Measurements from ENCODE around the gene ELF2.

- TF ChIP-seq MYC (IDR thresholded peaks at IDR 0.05; ENCODE audit: low read depth, low read length) = no peak
- TF ChIP-seq MAX (IDR thresholded peaks at IDR 0.05; ENCODE audit: low read depth, low read length) = no peak
These were observed 32.5 kb upstream of the ELF2 start for GRCh38 chr4:139209470-139210063.
